Neuronal stem cell (in vitro differentiated cells): ENCODE data around the gene ZNF311.

Source experiments
- DNase-seq: peaks from one replicate; pipeline ENCODE4 v3.0.0-alpha.2; 2013; ENCODE audit warnings: low spot score
- H2AFZ ChIP-seq: one replicate; pipeline ENCODE4 v1.6.1; 2013; ENCODE audit warnings: mild to moderate bottlenecking, low read length, inconsistent platforms
- H2AK5ac ChIP-seq: 2 replicates; pipeline ENCODE4 v1.6.1; 2013; ENCODE audit warnings: low read depth, mild to moderate bottlenecking, inconsistent platforms, low read length, moderate library complexity, mixed read lengths
- H2BK120ac ChIP-seq: 2 replicates; pipeline ENCODE4 v1.6.1; 2013; ENCODE audit warnings: low read depth, mild to moderate bottlenecking, inconsistent platforms, low read length, moderate library complexity, mixed read lengths
- H2BK12ac ChIP-seq: one replicate; pipeline ENCODE4 v1.6.1; 2013; ENCODE audit warnings: low read length, inconsistent platforms
- H2BK15ac ChIP-seq: 2 replicates; pipeline ENCODE4 v1.6.1; 2013; ENCODE audit warnings: mild to moderate bottlenecking, low read length, inconsistent platforms, mixed read lengths
- H2BK5ac ChIP-seq: one replicate; pipeline ENCODE4 v1.6.1; 2013; ENCODE audit warnings: inconsistent platforms, mild to moderate bottlenecking, low read length, moderate library complexity
- H3K14ac ChIP-seq: one replicate; pipeline ENCODE4 v1.6.1; 2013; ENCODE audit warnings: low read length, inconsistent platforms
- H3K18ac ChIP-seq: 2 replicates; pipeline ENCODE4 v1.6.1; 2013; ENCODE audit warnings: low read length, inconsistent platforms
- H3K23ac ChIP-seq: 2 replicates; pipeline ENCODE4 v1.6.1; 2013; ENCODE audit warnings: low read depth, mild to moderate bottlenecking, mixed read lengths, low read length, inconsistent platforms; ENCODE audit not compliant: poor library complexity
- H3K27ac ChIP-seq: replicated peaks from 3 replicates; pipeline ENCODE4 v1.5.1; 2013; ENCODE audit warnings: low read length, inconsistent platforms
- H3K27me3 ChIP-seq, 3 experiments: 2 replicates each; pipeline ENCODE4 v1.6.1; 2013; ENCODE audit warnings: low read length in 3 of 3, mild to moderate bottlenecking in 2 of 3, inconsistent platforms in 1 of 3, low read depth in 1 of 3, mixed read lengths in 1 of 3, moderate library complexity in 1 of 3; ENCODE audit not compliant: control insufficient read depth in 3 of 3, insufficient read depth in 3 of 3
- H3K36me3 ChIP-seq, 2 donors: replicated peaks in 1 of 2; 2 replicates each; pipeline ENCODE4 v1.6.1; 2013; ENCODE audit warnings: low read length in 2 of 2; ENCODE audit not compliant: control insufficient read depth in 2 of 2, insufficient read depth in 2 of 2
- H3K4ac ChIP-seq: 2 replicates; pipeline ENCODE4 v1.6.1; 2013; ENCODE audit warnings: inconsistent platforms, mild to moderate bottlenecking, low read length, moderate library complexity
- H3K4me1 ChIP-seq, 2 donors: 1 replicate in 1 of 2; 2 replicates in 1 of 2; pipeline ENCODE4 v1.6.1; 2013; ENCODE audit warnings: low read length in 2 of 2, low read depth in 1 of 2; ENCODE audit not compliant: control insufficient read depth in 2 of 2, insufficient read depth in 1 of 2
- H3K4me2 ChIP-seq: one replicate; pipeline ENCODE4 v1.6.1; 2013; ENCODE audit warnings: mild to moderate bottlenecking, low read length, inconsistent platforms; ENCODE audit not compliant: insufficient read depth, poor library complexity, severe bottlenecking
- H3K4me3 ChIP-seq, 2 donors: 2 replicates each; pipeline ENCODE4 v1.5.1; 2013; ENCODE audit warnings: low read length in 2 of 2, mild to moderate bottlenecking in 2 of 2, inconsistent platforms in 1 of 2, moderate library complexity in 1 of 2
- H3K79me1 ChIP-seq: one replicate; pipeline ENCODE4 v1.6.1; 2013; ENCODE audit warnings: low read depth, mild to moderate bottlenecking, inconsistent platforms, low read length, moderate library complexity
- H3K9ac ChIP-seq: one replicate; pipeline ENCODE4 v1.6.1; 2013; ENCODE audit warnings: mild to moderate bottlenecking, low read depth, low read length, inconsistent platforms; ENCODE audit not compliant: poor library complexity
- H3K9me3 ChIP-seq, 2 donors: replicated peaks in 1 of 2; 2 replicates each; pipeline versions ENCODE3 to v1.6.1; 2013; ENCODE audit warnings: low read length in 2 of 2, mild to moderate bottlenecking in 2 of 2, inconsistent platforms in 1 of 2, low read depth in 1 of 2, mixed read lengths in 1 of 2, moderate library complexity in 1 of 2; ENCODE audit not compliant: control insufficient read depth in 2 of 2, insufficient read depth in 1 of 2
- H4K8ac ChIP-seq: one replicate; pipeline ENCODE4 v1.6.1; 2013; ENCODE audit warnings: low read depth, mild to moderate bottlenecking, inconsistent platforms, low read length, moderate library complexity
- H4K91ac ChIP-seq: one replicate; pipeline ENCODE4 v1.6.1; 2013; ENCODE audit warnings: low read length, low read depth, mild to moderate bottlenecking, inconsistent platforms; ENCODE audit not compliant: poor library complexity
- WGBS, 2 donors: extraction: QIAGEN DNeasy Blood & Tissue Kit; methylation state at CpG; one replicate each; pipeline ENCODE4 v1.1.7; 2013; ENCODE audit warnings: missing lambda C conversion rate in 2 of 2, mixed read lengths in 1 of 2; ENCODE audit not compliant: insufficient read length in 2 of 2, insufficient replicate concordance in 1 of 2; ENCODE audit errors: extremely low coverage in 2 of 2; 5-methylcytosine and 5-hydroxymethylcytosine counted together

Gene ZNF311

DNA sequence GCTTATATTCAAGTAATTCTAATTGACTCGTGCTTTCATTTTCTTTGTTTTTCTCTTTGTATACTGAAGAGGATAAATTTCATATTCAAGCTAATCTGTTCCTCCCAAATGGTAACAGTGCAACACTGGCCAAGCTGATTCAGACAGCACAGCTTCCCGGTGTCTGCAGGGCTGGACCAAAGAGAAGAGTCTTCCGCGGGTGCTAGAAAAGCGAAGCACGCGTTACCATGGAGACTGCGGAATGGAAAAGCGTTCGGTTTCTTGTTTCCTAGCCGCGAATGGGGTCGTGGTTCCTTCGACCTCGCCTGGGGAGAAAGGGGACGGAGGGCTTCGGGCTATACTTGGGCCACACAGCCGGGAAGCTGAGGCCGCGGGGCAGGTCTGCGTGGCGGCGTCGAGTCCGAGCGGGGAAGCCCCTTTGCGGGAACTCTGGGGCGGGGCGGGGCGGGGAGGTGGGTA, 6.2 kb upstream of the ZNF311 start:
- Histone ChIP-seq H3K9me3 (peaks cover 0 to 2% of the 10 kb centered on the region in 2 donors), H2AK5ac (no peak overlapping the region), H2BK5ac (no peak overlapping the region), H2AFZ (peak overlapping the region; percentile 86), H4K8ac (no peak overlapping the region), H3K4me3 (peak overlapping the region; percentile 43 to 87), H4K91ac (no peak overlapping the region), H2BK12ac (no peak overlapping the region), H3K79me1 (no peaks in the 10 kb centered on the region), H3K4me1 (peaks cover 2% of the 10 kb centered on the region in 2 donors), H2BK15ac (no peak overlapping the region), H3K4me2 (peak overlapping the region; percentile 44), H3K27ac (no peak overlapping the region), H3K14ac (no peak overlapping the region), H3K27me3 (peaks cover 0 to 30% (median 0%) of the 10 kb centered on the region in 3 experiments), H3K9ac (no peak overlapping the region), H3K23ac (no peak overlapping the region), H3K4ac (no peak overlapping the region), H3K18ac (peak overlapping the region; percentile 87), H3K36me3 (no peaks in the 10 kb centered on the region), H2BK120ac (no peak overlapping the region)
- DNase-seq: peak; percentile 77
- no CpG with 5 or more reads among the region's 30 CpGs for WGBS, 2 donors

DNA sequence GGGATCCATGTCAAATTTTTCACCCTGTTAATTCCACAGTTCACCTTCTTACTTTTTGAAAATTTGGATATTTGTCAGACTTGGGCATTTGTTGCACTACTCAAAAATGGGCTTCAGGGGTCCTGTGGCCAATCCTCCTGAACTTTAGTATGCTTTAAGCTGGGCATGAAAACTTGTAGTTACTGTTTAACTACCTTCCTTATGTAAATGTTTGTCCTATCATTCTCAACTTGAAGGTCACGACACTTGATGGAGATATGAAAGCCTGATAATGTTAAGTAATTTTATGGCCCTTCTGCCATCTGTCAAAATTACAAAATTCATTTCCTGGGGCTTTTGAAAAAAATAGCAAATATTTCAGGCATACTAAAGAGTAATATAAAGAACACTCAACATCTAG, 4.2 kb upstream of the ZNF311 start:
- no peak for DNase-seq
- Histone ChIP-seq H3K27me3 (peaks cover 0 to 35% (median 0%) of the 10 kb centered on the region in 3 experiments), H2BK12ac (no peak overlapping the region), H3K14ac (no peak overlapping the region), H3K4me1 (peaks cover 0 to 5% of the 10 kb centered on the region in 2 donors), H3K79me1 (no peaks in the 10 kb centered on the region), H4K8ac (no peak overlapping the region), H2BK5ac (no peak overlapping the region), H2BK15ac (no peak overlapping the region), H3K23ac (no peak overlapping the region), H3K18ac (no peak overlapping the region), H2AK5ac (no peak overlapping the region), H3K27ac (no peak overlapping the region), H3K9ac (no peak overlapping the region), H3K4me2 (no peak overlapping the region), H3K4ac (no peak overlapping the region), H2AFZ (no peak overlapping the region), H3K4me3 (no peak overlapping the region), H3K36me3 (no peaks in the 10 kb centered on the region), H3K9me3 (peaks cover 0 to 3% of the 10 kb centered on the region in 2 donors), H4K91ac (no peak overlapping the region), H2BK120ac (no peak overlapping the region)
- WGBS, 2 donors: no CpG with 5 or more reads among the region's 1 CpG

DNA sequence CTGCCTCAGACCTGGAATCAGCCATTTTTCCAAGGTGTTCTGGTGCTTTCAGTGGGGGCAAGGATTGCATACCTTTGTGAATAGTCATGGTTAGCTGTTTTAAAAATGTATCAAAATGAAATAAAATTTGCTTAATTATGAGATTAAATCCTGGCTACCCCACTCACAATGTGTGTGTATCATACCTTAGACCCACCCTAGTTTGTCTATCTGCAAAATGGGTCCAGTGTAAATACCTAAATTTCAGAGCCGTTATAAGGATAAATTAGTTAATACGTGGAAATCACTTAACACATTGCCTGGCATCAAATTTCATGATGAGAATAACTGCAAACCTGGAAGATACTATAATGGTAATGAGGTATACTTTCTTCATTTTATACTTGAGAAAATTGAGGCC, 3.0 kb upstream of the ZNF311 start:
- Histone ChIP-seq H3K4me1 (peaks cover 0 to 5% of the 10 kb centered on the region in 2 donors), H3K9ac (no peak overlapping the region), H3K23ac (no peak overlapping the region), H2BK120ac (no peak overlapping the region), H4K8ac (no peak overlapping the region), H3K27me3 (peaks cover 0 to 29% (median 0%) of the 10 kb centered on the region in 3 experiments), H3K14ac (no peak overlapping the region), H3K9me3 (peaks cover 0 to 3% of the 10 kb centered on the region in 2 donors), H2BK12ac (no peak overlapping the region), H2AK5ac (no peak overlapping the region), H2BK15ac (no peak overlapping the region), H3K27ac (no peak overlapping the region), H3K36me3 (no peaks in the 10 kb centered on the region), H2AFZ (no peak overlapping the region), H2BK5ac (no peak overlapping the region), H3K79me1 (no peaks in the 10 kb centered on the region), H3K4ac (no peak overlapping the region), H3K4me2 (no peak overlapping the region), H4K91ac (no peak overlapping the region), H3K4me3 (no peak overlapping the region), H3K18ac (no peak overlapping the region)
- WGBS, 2 donors: no CpG with 5 or more reads among the region's 2 CpGs
- DNase-seq: no peak

DNA sequence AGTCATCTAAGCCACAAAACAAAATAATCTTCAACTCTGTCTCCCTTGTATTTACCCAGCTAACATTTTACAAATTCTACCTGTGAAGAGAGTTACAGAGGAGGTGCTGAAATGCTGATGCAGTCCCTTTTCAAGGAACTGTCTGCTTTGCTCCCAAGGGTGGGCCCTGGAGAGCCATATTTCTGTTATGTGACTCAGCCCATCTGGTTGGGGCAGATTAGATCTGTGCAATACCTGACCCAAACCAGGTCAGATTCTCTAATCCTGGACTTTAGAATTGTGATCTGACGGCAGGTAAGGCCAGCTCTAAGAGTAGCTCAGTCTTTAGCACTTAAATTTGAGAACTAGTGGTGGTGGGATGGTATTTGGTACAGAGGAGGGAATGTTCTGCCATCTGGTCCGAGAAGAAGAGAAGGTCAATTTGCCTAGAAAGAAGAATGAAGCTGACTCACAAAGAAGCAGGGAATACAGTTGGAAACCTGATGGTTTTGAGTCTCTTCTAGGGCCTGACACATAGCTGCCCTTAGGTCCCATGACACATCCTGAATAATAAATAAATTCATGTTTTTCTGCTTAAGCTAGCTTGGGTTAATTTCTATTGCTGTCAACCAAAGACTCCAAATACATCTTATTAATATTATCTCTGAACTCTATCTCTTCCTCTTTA, 8.1 kb downstream of the ZNF311 start:
- Histone ChIP-seq H3K23ac (no peak overlapping the region), H2BK5ac (no peak overlapping the region), H3K4me3 (no peak overlapping the region), H2BK120ac (no peak overlapping the region), H3K9ac (no peak overlapping the region), H2AFZ (no peak overlapping the region), H3K14ac (no peak overlapping the region), H2BK12ac (no peak overlapping the region), H3K4ac (no peak overlapping the region), H3K36me3 (peaks cover 0 to 6% of the 10 kb centered on the region in 2 donors), H3K79me1 (no peaks in the 10 kb centered on the region), H3K27ac (no peak overlapping the region), H3K9me3 (peaks cover 6 to 8% of the 10 kb centered on the region in 2 donors), H4K91ac (no peak overlapping the region), H3K4me1 (no peaks in the 10 kb centered on the region), H2AK5ac (no peak overlapping the region), H3K27me3 (no peaks in the 10 kb centered on the region), H2BK15ac (no peak overlapping the region), H4K8ac (no peak overlapping the region), H3K18ac (no peak overlapping the region), H3K4me2 (no peak overlapping the region)
- no CpG with 5 or more reads among the region's 2 CpGs for WGBS, 2 donors
- no peak for DNase-seq
